Peyer's patch (tissue), 4 donors: Measurements from ENCODE around the gene MAP3K5.

Experiments used
- POLR2A ChIP-seq, 2 donors: fragments of 450-650 bp; IDR thresholded peaks; one replicate each; pipeline ENCODE4 v1.5.1; 2017; ENCODE audit warnings: antibody characterized with exemption in 2 of 2, mild to moderate bottlenecking in 2 of 2, moderate library complexity in 2 of 2
- TF ChIP-seq, protein P1 (sequence below), 6 experiments: fragments of 450-650 bp in 4 of 6; fragments of 200-600 bp in 2 of 6; sonication (generic) in 1 of 6; IDR thresholded peaks; one replicate each; pipeline ENCODE4 v1.5.1; 2017 to 2019; ENCODE audit warnings: antibody characterized with exemption in 6 of 6, mild to moderate bottlenecking in 3 of 6, moderate library complexity in 1 of 6

DNA sequence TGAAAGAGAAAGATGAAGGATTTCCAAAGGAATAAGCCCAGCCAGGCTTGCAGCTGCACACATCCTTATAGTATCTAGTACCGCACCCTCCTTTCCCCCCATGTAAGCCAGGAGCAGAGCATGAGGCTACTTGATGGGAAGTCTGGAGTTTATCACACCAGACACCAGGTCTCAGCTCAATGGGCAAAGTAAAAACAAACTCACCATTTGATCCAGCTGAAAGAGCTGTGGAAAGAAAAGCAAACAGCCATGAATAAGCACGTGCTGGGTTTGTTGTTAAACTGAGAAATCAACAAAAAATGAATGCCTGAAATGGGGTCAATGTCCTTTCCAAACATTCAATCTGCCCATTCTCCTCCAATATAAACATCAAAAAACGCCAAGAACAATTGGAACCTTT lies 191.5 kb downstream of the MAP3K5 start:
- TF ChIP-seq POLR2A (IDR thresholded peaks at IDR 0.05), result no peak
- TF ChIP-seq, protein P1, sequence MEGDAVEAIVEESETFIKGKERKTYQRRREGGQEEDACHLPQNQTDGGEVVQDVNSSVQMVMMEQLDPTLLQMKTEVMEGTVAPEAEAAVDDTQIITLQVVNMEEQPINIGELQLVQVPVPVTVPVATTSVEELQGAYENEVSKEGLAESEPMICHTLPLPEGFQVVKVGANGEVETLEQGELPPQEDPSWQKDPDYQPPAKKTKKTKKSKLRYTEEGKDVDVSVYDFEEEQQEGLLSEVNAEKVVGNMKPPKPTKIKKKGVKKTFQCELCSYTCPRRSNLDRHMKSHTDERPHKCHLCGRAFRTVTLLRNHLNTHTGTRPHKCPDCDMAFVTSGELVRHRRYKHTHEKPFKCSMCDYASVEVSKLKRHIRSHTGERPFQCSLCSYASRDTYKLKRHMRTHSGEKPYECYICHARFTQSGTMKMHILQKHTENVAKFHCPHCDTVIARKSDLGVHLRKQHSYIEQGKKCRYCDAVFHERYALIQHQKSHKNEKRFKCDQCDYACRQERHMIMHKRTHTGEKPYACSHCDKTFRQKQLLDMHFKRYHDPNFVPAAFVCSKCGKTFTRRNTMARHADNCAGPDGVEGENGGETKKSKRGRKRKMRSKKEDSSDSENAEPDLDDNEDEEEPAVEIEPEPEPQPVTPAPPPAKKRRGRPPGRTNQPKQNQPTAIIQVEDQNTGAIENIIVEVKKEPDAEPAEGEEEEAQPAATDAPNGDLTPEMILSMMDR (IDR thresholded peaks at IDR 0.05), result no peak
